HepG2 (cell line): ENCODE results near the gene RAB33B.

Source experiments
- TBP ChIP-seq: sonication (generic); formaldehyde crosslinking; IDR thresholded peaks from 2 replicates; pipeline ENCODE4 v1.5.0; 2020; ENCODE audit warnings: missing genetic modification reagents
- TF ChIP-seq, protein P1 (sequence below): IDR thresholded peaks from 2 replicates; pipeline ENCODE4 v1.6.1; 2016; ENCODE audit warnings: missing compliant biosample characterization, missing genetic modification reagents, borderline replicate concordance
- TF ChIP-seq, protein P2 (sequence below): sonication (generic); formaldehyde crosslinking; IDR thresholded peaks from 2 replicates; pipeline ENCODE4 v1.4.0; 2020; ENCODE audit warnings: missing genetic modification reagents, borderline replicate concordance

GRCh38 chr4:139470295-139470694 lies 16.4 kb downstream of the RAB33B start:
- no peak for TF ChIP-seq TBP (CRISPR knock-in tag)
- TF ChIP-seq, protein P1, sequence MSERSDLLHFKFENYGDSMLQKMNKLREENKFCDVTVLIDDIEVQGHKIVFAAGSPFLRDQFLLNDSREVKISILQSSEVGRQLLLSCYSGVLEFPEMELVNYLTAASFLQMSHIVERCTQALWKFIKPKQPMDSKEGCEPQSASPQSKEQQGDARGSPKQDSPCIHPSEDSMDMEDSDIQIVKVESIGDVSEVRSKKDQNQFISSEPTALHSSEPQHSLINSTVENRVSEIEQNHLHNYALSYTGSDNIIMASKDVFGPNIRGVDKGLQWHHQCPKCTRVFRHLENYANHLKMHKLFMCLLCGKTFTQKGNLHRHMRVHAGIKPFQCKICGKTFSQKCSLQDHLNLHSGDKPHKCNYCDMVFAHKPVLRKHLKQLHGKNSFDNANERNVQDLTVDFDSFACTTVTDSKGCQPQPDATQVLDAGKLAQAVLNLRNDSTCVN, result no peak
- TF ChIP-seq, protein P2, sequence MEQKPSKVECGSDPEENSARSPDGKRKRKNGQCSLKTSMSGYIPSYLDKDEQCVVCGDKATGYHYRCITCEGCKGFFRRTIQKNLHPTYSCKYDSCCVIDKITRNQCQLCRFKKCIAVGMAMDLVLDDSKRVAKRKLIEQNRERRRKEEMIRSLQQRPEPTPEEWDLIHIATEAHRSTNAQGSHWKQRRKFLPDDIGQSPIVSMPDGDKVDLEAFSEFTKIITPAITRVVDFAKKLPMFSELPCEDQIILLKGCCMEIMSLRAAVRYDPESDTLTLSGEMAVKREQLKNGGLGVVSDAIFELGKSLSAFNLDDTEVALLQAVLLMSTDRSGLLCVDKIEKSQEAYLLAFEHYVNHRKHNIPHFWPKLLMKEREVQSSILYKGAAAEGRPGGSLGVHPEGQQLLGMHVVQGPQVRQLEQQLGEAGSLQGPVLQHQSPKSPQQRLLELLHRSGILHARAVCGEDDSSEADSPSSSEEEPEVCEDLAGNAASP, result no peak
